GM23338 (cell line): ENCODE data around the gene UBE2V1. TPM values are rescaled to one million over a fixed set of nuclear protein-coding genes. Genes with fewer than 3 reads are reported as not detected.

ENCODE experiments used
- ATAC-seq: fragments of 200-7000 bp; cut with Tn5 transposase; 3 replicates; pipeline ENCODE4 v1.9.1; 2020
- DNase-seq: peaks from one replicate; pipeline ENCODE4 v3.0.0-alpha.2; 2015; ENCODE audit warnings: low spot score
- H2AFZ ChIP-seq: fragments of 200-600 bp; sonication (generic); 2 replicates; pipeline ENCODE4 v1.8.0; 2016; ENCODE audit warnings: antibody characterized with exemption, mild to moderate bottlenecking, moderate library complexity
- H3F3A ChIP-seq: fragments of 200-600 bp; sonication (generic); replicated peaks from 2 replicates; pipeline ENCODE4 v1.8.0; 2017; ENCODE audit warnings: antibody characterized with exemption, mixed run types, low read depth
- H3K27ac ChIP-seq: fragments of 200-600 bp; sonication (generic); 2 replicates; pipeline ENCODE4 v1.6.1; 2016; ENCODE audit warnings: low read depth
- H3K27me3 ChIP-seq: fragments of 200-600 bp; sonication (generic); 2 replicates; pipeline ENCODE4 v1.8.0; 2016; ENCODE audit warnings: mild to moderate bottlenecking, mixed run types, moderate library complexity; ENCODE audit not compliant: insufficient read depth
- H3K36me3 ChIP-seq: fragments of 200-600 bp; sonication (generic); 2 replicates; pipeline ENCODE4 v1.8.0; 2016; ENCODE audit warnings: mild to moderate bottlenecking; ENCODE audit not compliant: insufficient read depth
- H3K4me1 ChIP-seq: fragments of 200-600 bp; sonication (generic); 2 replicates; pipeline ENCODE4 v1.8.0; 2016; ENCODE audit warnings: mild to moderate bottlenecking, moderate library complexity; ENCODE audit not compliant: insufficient read depth
- H3K4me2 ChIP-seq: fragments of 200-600 bp; sonication (generic); 2 replicates; pipeline ENCODE4 v1.7.1; 2017; ENCODE audit warnings: mixed run types
- H3K4me3 ChIP-seq: fragments of 200-600 bp; sonication (generic); 2 replicates; pipeline ENCODE4 v1.6.1; 2016; ENCODE audit warnings: mixed run types
- H3K79me2 ChIP-seq: fragments of 200-600 bp; sonication (generic); replicated peaks from 2 replicates; pipeline ENCODE4 v1.8.0; 2017; ENCODE audit warnings: mild to moderate bottlenecking; ENCODE audit not compliant: insufficient read depth
- H3K9me2 ChIP-seq: fragments of 200-600 bp; sonication (generic); 2 replicates; pipeline ENCODE4 v1.8.0; 2017; ENCODE audit not compliant: insufficient read depth
- H4K20me1 ChIP-seq: fragments of 200-600 bp; sonication (generic); replicated peaks from 2 replicates; pipeline ENCODE4 v1.8.0; 2017; ENCODE audit warnings: mild to moderate bottlenecking; ENCODE audit not compliant: insufficient read depth
- H3K27ac Mint-ChIP-seq: 2 replicates; pipeline ENCODE4 v1.8.0; 2020; ENCODE audit warnings: inconsistent platforms, mild to moderate bottlenecking, moderate library complexity, mixed read lengths
- H3K27me3 Mint-ChIP-seq: 3 replicates; pipeline ENCODE4 v1.8.0; 2022; ENCODE audit warnings: low read depth, mild to moderate bottlenecking, moderate library complexity, mixed read lengths, inconsistent platforms; ENCODE audit not compliant: insufficient read depth, poor library complexity
- H3K36me3 Mint-ChIP-seq: 3 replicates; pipeline ENCODE4 v1.8.0; 2021; ENCODE audit warnings: low read depth, mild to moderate bottlenecking, inconsistent platforms, moderate library complexity, mixed read lengths
- H3K4me1 Mint-ChIP-seq: 3 replicates; pipeline ENCODE4 v1.8.0; 2020; ENCODE audit warnings: mild to moderate bottlenecking, inconsistent platforms, mixed read lengths
- H3K4me3 Mint-ChIP-seq: 3 replicates; pipeline ENCODE4 v1.8.0; 2021; ENCODE audit warnings: moderate library complexity, mild to moderate bottlenecking, inconsistent platforms, mixed read lengths
- H3K9me3 Mint-ChIP-seq: 3 replicates; pipeline ENCODE4 v1.8.0; 2020; ENCODE audit warnings: moderate library complexity, mild to moderate bottlenecking, inconsistent platforms, mixed read lengths
- CREB1 ChIP-seq: fragments of 250-450 bp; sonication (Bioruptor Pico); IDR thresholded peaks from 2 replicates; pipeline ENCODE4 v1.5.0; 2020; ENCODE audit warnings: low read depth, mild to moderate bottlenecking, moderate library complexity
- CTCF ChIP-seq, 2 experiments: fragments of 200-600 bp in 1 of 2; sonication (generic) in 1 of 2; conservative IDR thresholded peaks; 2 replicates each; pipeline versions ENCODE4 v1.5.1 to v1.6.1; 2016 to 2017; ENCODE audit warnings: antibody characterized with exemption in 2 of 2, low read depth in 2 of 2, mild to moderate bottlenecking in 2 of 2, moderate library complexity in 1 of 2
- EZH2phosphoT487 ChIP-seq: fragments of 200-600 bp; sonication (generic); IDR thresholded peaks from one replicate; pipeline ENCODE4 v1.8.1; 2018; ENCODE audit warnings: antibody characterized with exemption; ENCODE audit not compliant: unreplicated experiment
- NANOG ChIP-seq: IDR thresholded peaks from 2 replicates; pipeline ENCODE4 v1.6.1; 2016; ENCODE audit warnings: antibody characterized with exemption, borderline replicate concordance
- POLR2AphosphoS5 ChIP-seq: IDR thresholded peaks from 2 replicates; pipeline ENCODE4 v1.6.1; 2016; ENCODE audit warnings: antibody characterized with exemption, low read depth
- REST ChIP-seq: IDR thresholded peaks from one replicate; pipeline ENCODE4 v1.6.1; 2018; ENCODE audit warnings: antibody characterized with exemption; ENCODE audit not compliant: unreplicated experiment
- ZNF114 ChIP-seq: fragments of 250-450 bp; sonication (Bioruptor Pico); IDR thresholded peaks from 2 replicates; pipeline ENCODE4 v1.5.0; 2020; ENCODE audit warnings: mild to moderate bottlenecking, moderate library complexity
- ZNF462 ChIP-seq: fragments of 250-450 bp; sonication (Bioruptor Pico); IDR thresholded peaks from 2 replicates; pipeline ENCODE4 v1.5.0; 2020; ENCODE audit warnings: mild to moderate bottlenecking, moderate library complexity
- polyA plus RNA-seq: library from polyadenylated mRNA; unstranded; fragments of >200 nt; fragmentation: Nextera tagmentation; extraction: Ambion mirVana; gene quantifications from 2 replicates; pipeline ENCODE4 v1.2.1, GENCODE V29; 2016
- total RNA-seq: library from RNA; depleted of rRNA; stranded (reverse); fragments of >200 nt; shearing (Covaris generic); gene quantifications from 2 replicates; pipeline ENCODE4 v1.2.3, GENCODE V29; 2014

The UBE2V1 gene
- total and polyA plus RNA-seq, 2 experiments from 2014 or later: 105 to 302 TPM

- TF ChIP-seq REST: no peak
- no peak for TF ChIP-seq ZNF462 (CRISPR knock-in tag)
- TF ChIP-seq POLR2AphosphoS5: no peak
Measured at GRCh38 chr20:50130356-50130723, 17.4 kb upstream of the UBE2V1 start (continued).

- Mint-ChIP-seq H3K4me1 (peaks cover 4% of the 10 kb centered on the region; the same call in 2 of the 3 replicates), H3K4me3 (0 out of 3 replicates have a peak overlapping the region, but pooled peaks have one; percentile 3), H3K36me3 (peaks cover 53% of the 10 kb centered on the region), H3K27ac (no peak overlapping the region), H3K27me3 (peaks cover 7% of the 10 kb centered on the region), H3K9me3 (no peaks in the 10 kb centered on the region)
- no peak overlapping the region for H3K4me3 ChIP-seq
- H3K9me2 ChIP-seq: no peaks in the 10 kb centered on the region
- DNase-seq: no peak
- peaks cover 5% of the 10 kb centered on the region; the same call in 1 of the 2 replicates for H4K20me1 ChIP-seq
- H2AFZ ChIP-seq: no peak overlapping the region
- H3K27ac ChIP-seq: no peak overlapping the region
- H3K4me2 ChIP-seq: no peak overlapping the region
- no peaks in the 10 kb centered on the region; the same call in 1 of the 2 replicates for H3K36me3 ChIP-seq
- no peaks in the 10 kb centered on the region for H3K79me2 ChIP-seq
- H3K4me1 ChIP-seq: no peaks in the 10 kb centered on the region
- H3F3A ChIP-seq: no peaks in the 10 kb centered on the region
- peak; percentile 73 for ATAC-seq
- H3K27me3 ChIP-seq: no peaks in the 10 kb centered on the region
- no peak for TF ChIP-seq POLR2AphosphoS5
- no peak for TF ChIP-seq NANOG
- no peak for TF ChIP-seq EZH2phosphoT487
- TF ChIP-seq CREB1 (CRISPR knock-in tag): no peak
- TF ChIP-seq ZNF114 (CRISPR knock-in tag): no peak
- no peak for TF ChIP-seq REST
- TF ChIP-seq CTCF (conservative IDR thresholded peaks at IDR 0.05; ENCODE audit: low read depth in 2 of 2): no peak
Measured at GRCh38 chr20:50129662-50130355, 16.9 kb upstream of the UBE2V1 start.
